HG03196 (cell line): ENCODE measurements around the gene SLC30A5.
"Not testable (repeated sequence)": the region's sequence is repeated elsewhere in the genome, so short reads cannot be mapped to it uniquely, and the experiment has no call there.

Experiments
- ATAC-seq: cut with Tn5 transposase; IDR thresholded peaks from one replicate; pipeline ENCODE4 v1.9.1; 2021; ENCODE audit not compliant: unreplicated experiment

Gene SLC30A5

DNA sequence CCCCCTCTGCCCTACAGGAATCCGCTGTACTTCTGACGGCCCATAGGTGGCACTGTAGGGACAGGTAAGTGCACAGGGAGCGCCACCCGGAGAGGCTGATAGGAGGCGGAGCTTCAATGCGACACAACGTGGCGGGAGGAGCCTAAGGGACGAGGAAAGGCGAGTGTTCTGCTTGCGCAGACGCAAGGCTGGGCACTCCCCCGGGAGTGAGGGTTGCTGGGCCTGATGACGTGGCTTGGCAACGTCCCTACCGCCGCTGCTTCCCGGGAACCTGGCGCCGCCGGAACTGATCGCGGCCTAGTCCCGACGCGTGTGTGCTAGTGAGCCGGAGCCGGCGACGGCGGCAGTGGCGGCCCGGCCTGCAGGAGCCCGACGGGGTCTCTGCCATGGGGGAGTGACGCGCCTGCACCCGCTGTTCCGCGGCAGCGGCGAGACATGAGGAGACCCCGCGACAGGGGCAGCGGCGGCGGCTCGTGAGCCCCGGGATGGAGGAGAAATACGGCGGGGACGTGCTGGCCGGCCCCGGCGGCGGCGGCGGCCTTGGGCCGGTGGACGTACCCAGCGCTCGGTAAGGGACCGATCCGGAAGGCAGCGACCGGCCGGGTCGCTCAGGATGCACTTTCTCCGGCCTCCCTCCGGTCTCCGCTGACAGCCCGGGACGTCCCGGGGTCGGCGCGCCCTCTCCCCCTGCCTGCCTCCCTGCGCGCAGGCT, at the start of gene SLC30A5:
SLC30A5 (plus strand) TSS at position 244 of the 712 bp plus-strand sequence; CDS start at position 486, 242 bp downstream.
- ATAC-seq: peak; percentile 99

DNA sequence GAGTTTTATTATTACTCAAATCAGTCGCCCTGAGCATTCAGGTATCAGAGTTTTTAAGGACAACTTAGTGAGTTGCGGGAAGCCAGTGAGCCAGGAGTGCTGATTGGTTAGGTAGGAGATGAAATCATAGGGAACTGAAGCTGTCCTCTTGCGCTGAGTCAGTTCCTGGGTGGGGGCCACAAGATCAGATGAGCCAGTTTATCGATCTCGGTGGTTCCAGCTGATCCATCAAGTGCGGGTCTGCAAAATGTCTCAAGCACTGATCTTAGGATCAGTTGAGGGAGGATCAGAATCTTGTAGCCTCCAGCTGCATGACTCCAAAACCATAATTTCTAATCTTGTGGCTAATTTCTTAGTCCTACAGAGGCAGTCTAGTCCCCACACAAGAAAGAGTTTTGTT, 48.6 kb upstream of the SLC30A5 start:
- not testable (repeated sequence) for ATAC-seq

DNA sequence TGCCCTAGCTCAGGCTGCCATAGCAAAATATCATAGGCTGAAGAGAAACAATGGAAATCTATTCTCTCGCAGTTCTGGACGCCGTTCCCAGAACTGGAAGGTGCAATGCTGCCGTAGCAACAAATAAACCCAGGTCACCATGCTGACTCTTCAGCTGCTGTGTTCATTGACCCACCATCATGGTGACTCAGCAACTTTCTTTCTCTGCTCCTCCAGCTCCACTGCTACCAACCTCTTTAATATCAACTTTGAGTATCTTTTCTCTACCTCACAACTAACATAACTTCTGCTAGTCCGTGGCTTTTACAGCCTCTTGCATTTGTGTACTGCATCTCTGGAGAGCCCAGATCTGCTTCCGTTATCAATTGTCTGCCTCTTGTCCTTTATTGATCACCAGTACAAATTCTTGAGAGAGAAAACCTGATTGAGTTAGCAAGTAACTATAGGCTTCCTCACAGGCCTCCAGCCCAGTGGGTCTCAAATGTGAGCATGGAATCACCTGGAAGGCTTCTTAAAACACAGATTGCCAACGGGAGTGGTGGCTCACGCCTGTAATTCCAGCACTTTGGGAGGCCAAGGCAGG, 47.3 kb upstream of the SLC30A5 start:
- ATAC-seq: no peak

DNA sequence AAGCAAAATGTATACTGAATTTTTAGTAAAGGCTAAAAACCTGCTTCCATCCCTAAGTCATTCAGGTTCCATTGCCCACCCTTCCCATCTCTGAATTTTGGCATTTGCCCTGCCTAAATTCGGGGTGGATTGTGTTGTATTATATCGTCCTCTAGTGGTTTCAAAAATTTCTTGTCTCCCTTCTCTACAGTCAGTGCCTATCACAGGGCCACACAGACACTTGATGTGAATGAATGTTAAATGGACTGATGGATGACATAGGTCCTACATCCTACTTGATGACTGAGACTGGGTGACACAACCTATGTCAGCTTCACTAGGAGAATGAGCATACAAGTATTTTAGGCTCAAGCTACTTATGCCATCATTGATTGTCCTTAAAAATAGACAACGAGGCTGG, 45.6 kb upstream of the SLC30A5 start:
- ATAC-seq: no peak

DNA sequence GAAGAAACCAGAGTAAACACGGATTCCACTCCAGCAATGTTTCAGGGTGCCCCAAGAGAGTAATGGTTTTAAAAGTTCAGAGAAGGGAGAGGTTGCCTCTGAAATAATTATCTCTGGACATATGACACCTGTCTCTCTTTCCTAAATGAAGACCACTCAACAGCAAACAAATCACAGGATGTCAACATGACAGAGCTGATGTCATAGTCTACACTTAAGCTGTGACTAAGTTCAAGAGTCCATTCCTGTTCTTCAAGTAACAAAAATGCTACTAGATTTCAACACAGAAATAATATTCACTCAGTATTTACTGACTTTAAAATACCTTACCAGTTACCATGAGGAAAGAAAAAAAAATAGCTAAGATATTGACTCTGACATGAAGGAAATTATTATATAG, 44.7 kb upstream of the SLC30A5 start:
- no peak for ATAC-seq

DNA sequence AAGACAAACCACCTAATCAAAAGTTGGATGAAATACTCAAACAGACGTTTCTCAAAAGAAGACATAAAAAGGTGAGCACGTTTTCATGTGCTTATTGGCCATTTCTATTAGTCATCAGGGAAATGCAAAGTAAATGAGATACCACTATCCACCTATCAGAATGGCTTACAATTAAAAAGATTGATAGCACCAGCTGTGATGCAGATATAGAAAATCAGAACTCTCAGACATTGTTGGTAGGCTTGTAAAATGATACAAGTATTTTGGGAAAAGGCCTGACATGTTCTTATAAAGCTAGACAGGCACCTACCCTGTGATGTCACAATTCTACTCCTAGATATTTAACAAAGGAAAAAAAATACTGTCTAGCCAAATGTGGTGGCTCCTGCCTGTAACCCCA, 44.0 kb upstream of the SLC30A5 start:
- no peak for ATAC-seq

DNA sequence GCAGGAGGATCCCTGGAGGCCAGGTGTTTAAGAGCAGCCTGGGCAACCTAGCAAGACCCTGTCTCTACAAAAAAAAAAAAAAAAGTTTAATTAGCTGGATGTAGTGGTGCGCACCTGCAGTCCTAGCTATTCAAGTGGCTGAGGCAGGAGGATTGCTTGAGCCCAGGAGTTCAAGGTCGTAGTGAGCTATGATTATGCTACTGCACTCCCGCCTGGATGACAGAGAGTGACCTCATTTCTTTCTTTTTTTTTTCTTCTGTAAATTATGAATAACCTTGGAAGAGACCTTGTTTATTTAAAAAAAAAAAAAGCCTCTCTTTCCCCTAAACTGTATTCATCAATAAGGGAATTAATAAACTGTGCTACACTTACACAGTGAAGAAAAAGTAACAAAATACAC, 43.6 kb upstream of the SLC30A5 start:
- no peak for ATAC-seq

DNA sequence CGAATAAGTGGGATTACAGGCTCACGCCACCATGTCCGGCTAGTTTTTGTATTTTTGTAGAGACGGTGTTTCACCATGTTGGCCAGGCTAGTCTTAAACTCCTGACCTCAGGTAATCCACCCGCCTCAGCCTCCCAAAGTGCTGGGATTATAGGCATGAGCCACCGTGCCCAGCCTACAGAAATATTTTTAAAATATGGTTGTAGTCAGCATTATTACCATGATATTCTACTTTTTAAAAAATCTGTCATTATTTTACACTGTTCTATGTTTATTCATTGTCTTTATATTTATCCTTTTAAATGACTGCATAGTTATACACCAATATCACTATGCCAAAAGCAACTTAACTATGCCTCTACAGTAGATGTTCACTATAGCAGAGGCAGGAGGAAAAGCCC, 41.6 kb upstream of the SLC30A5 start:
- ATAC-seq: no peak

DNA sequence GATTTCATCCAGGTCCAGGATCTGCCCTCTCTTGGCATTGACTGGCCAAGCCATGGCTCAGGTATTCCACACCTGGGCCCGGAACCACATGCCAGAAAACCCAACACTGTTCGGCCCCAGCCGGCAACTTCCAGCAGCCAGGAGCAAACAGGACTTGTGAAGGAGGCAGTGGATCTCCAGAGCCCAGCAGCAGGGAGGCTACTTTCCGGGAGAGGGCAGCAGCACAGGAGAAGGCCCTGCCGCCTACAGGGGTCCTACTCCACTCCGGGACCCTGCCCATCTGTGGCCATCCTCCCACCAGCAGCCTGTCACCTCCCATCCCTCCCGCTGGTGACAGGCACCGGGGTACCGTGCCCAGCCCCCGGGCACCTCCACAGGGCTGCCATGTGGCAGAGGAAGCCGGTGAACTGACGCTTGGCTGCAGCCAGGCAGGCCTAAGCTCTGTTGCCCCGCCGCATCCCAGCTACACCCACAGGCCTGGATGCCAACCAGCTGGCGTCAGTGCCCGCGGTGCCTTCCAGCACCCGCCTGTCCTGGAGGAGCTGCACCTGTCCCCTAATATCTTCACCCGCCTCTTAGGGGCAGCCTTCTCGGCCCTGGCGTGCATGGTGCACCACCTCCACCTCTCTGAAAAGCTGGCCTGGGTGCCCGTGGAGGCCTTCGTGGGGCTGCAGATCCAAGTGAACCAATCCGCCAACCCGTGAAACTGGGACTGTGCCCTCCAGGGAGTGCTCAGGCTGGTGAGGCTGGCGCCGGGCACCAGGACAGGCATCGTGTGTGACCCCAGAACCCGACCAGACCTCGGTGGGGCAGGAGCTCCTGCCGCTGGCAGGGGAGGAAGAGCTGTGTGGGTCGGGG, 18.9 kb upstream of the SLC30A5 start:
- ATAC-seq: no peak

DNA sequence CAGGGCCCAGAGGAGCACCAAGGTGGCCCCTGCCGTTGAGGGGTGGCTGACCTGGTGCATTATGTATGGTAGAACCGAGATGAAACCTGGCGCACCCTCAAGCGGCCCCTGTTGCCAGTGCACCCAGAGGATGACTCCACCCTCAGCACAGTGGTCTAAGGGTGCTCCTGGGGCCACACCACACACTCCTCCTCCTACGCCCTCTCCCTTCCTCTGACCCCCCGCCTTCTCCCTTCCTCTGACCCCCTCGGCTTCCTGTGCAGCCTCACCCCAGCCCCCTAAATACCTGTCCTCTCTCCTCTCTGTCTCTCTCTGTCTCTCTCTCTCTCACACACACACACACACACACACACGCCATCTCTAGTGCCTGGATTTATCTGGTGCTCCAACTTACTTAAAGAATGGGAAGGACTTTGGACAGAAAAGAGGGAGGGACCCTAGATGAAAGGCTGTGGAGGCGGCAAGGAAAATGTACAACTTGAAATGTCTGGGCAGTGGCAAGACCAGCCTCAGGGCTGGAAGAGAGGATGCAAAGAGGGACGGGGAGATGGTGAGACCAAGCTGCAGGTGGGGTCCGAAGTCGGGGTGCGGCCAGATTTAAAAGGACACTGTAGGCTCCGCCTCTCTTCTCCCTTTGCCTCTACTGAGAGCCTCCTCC, 18.2 kb upstream of the SLC30A5 start:
- ATAC-seq: no peak

DNA sequence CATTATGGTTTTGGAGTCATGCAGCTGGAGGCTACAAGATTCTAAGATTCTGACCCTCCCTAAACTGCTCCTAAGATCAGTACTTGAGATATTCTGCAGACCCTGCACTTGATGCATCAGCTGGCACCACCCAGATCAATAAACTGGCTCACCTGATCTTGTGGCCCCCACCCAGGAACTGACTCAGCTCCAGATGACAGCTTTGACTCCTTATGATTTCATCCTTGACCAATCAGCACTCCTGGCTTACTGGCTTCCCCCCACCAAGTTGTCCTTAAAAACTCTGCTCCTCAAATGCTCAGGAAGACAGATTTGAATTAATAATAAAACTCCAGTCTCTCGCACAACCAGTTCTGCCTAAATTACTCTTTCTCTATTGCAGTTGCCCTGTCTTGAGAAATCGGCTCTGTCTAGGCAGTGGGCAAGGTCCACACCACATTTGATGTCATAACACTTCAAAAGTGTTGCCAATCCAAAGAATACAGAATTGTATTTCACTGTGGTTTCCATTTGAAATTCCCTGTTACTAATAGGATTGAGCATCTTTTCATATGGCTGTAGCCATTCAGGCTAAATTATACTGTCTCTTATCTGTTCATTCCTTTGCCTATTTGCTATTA, 14.8 kb upstream of the SLC30A5 start:
- ATAC-seq: no peak

DNA sequence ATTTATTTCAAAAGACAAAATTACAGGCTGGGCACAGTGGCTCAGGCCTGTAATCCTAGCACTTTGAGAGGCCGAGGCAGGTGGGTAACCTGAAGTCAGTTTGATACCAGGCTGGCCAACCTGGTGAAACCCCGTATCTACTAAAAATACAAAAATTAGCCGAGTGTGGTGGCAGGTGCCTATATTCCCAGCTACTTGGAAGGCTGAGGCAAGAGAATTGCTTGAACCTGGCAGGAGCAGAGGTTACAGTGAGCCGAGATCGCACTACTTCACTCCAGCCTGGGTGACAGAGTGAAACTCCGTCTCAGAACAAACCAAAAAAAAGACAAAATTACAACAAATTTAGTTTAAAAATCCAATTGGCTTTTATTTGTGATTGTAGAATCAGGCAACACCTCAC, 14.3 kb upstream of the SLC30A5 start:
- ATAC-seq: no peak

DNA sequence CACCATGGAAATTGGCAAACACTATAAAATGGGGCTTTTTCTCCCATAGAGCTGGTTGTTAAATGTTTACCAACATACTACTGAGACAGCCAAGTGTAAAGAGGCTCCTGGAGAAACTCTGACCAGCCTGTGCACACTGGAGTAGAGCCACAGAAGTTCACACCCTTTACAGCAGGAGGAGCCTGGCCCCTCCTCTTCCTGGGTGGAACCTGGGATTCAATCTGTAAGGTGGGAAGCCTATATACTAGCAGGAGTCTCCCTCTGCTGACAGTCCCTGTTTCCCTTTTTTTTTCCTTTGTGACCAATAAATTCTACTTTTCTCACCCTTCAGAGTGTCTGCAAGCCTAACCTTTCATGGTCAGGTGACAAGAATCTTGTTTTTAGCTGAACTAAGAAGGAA, 10.4 kb upstream of the SLC30A5 start:
- no peak for ATAC-seq

DNA sequence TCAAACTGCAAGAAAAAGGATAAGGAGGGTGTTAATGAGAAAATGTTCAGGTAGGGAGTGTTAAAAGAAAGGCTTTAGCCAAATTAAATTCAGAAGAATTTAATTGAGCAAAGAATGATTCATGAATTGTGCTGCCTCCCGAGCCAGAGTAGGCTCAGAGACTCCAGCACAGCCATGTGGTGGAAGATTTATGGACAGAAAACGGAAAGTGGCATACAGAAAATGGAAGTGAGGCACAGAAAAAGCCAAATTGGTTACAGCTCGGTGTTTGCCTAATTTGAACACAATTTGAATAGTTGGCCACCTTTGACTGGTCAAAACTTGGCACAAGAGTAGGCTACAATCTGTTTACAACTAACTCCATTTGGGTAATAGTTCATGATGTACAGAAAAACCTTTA, 9.6 kb upstream of the SLC30A5 start:
- no peak for ATAC-seq

DNA sequence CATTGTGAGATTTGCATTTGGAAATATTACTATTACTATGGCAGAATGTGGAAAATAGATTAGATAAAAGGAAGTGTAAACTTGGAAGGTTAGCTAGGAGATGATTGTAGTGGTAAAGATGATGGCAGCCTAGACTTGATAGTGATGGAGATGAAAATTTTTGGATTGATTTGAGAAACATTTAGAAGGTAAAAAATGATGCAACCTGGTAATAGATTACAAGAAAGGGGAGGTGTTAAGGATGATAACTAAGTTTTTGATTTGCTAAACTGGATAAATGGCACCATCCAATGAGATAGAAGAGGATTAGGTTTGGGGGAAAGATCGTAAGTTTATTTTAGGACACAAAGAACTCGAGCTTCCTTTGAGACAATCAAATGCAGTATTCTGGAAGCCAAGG, 8.9 kb upstream of the SLC30A5 start:
- ATAC-seq: no peak

DNA sequence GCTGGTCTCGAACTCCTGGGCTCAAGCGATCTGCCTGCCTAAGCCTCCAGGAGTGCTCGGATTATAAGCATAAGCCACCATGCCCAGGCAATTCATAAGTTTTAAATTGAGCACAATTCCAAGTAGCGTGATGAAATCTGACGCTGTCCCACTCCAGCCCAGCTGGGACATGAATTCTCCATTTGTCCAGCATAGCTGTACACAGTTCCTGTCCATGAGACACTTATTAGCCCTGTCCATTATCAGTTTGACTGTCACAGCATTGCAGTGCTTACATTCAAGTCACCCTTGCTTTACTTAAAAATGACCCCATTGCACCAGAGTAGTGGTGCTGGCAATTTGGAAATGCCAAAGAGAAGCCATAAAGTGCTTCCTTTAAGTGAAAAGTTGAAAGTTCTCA, 7.6 kb upstream of the SLC30A5 start:
- no peak for ATAC-seq

DNA sequence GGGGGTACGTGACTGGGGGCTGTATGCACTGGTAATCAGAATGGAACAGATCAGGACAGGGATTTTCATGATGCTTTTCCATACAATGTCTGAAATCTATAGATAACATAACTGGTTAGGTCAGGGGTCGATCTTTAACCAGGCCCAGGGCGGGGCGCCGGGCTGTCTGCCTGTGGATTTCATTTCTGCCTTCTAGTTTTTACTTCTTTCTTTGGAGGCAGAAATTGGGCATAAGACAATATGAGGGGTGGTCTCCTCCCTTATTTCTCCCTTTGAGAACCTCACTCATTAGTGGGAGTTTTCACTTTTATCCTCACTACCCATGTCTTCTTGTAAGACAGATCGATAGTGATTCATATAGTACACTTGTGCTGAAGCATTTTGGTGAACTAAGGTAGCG, 5.8 kb upstream of the SLC30A5 start:
- ATAC-seq: not testable (repeated sequence)

DNA sequence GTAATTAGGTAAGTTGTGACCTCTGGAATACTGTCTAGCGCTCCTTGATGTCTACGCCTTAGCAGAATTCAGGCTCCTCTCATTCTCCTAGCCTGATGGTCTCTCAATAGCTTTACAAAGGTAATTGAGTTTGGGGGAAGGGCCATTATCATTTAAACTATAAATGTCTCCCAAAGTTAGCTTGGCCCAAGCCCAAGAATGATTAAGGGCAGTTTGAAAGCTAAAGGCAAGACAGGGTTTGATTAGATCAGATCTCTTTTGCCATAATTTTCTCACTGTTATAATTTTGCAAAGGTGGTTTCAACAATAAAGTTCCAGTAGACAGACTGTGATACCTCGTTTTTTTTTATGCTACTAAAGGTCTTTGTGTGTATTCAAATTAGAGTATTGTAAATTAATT, 3.7 kb upstream of the SLC30A5 start:
- ATAC-seq: no peak

DNA sequence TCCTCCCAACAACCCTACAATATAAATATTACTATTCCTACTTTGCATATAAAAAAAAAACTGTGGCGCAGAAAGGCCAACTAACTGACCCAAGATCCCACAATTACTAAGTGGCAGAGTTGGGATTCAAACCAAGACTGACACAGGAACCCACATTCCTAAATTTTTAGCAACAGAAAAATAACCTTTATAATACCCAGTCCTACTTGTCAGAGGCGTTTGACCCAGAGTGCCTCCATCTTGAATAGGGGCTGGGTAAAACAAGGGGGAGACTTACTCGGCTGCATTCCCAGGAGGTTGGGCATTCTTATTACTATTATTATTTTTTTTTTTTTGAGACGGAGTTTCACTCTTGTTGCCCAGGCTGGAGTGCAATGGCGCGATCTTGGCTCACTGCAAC, 2.0 kb upstream of the SLC30A5 start:
- ATAC-seq: no peak

DNA sequence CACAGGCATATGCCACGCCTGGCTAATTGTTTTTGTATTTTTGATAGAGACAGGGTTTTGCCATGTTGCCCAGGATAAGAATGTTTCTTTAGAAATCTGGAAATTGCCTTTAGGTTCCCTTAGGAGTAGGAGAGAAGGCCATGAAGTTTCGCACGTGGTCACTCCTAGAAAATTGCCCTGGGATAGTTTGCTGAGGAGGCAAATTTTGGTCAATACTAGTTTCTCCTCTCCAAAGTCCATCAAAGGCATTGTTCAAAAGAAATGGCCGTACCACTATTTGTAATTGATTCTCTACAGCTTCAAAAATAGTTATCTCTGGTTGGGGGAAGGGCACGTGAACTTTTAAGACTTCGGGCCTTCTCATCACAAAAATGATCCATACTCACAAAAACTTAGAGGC, 845 bp upstream of the SLC30A5 start:
- ATAC-seq: no peak

DNA sequence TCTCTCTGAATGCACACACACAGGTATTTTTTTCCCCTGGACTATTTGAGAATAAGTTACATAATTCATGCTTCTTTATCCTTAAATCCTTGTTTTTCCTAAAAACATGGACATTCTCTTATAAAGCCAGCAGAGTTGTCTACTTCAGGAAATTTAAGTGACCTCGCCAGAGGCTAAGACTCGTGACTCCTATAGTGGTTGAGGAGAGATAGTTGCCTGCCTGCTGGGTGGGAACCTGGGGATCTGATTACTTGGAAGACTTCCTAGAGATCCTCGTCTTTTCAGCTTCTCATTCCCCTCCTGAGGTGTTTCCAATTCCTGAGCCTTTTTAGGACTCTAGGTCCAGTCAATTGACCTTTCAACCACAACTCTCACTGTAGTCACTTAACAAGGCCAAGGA, 5.5 kb downstream of the SLC30A5 start:
- no peak for ATAC-seq
